K562 (cell line): ENCODE results near the gene MND1. TPM values are rescaled to one million over a fixed set of nuclear protein-coding genes. Genes with fewer than 3 reads are reported as not detected.

ENCODE experiments used
- ATAC-seq: fragments of 200-7000 bp; cut with Tn5 transposase; 3 replicates; pipeline ENCODE4 v1.9.1; 2020; ENCODE audit warnings: moderate library complexity
- BruUV-seq: library from RNA; stranded (reverse); fragments of 400-500 nt; replicated peaks from 2 replicates; lab custom pipeline; 2021; lab: Mats Ljungman, UMichigan
- CTCF ChIA-PET: fragments of 300-600 bp; formaldehyde crosslinking; extraction: SDS; loops from one replicate; lab custom pipeline; 2021; ENCODE audit warnings: low intra/inter-chr PET ratio; lab: Yijun Ruan, JAX
- POLR2A ChIA-PET: fragments of 300-600, 350-650 bp; sonication (Branson Sonifier 250); formaldehyde crosslinking; extraction: SDS; loops from one replicate; lab custom pipeline; 2021; ENCODE audit warnings: antibody characterized with exemption, inconsistent platforms; lab: Yijun Ruan, JAX
- DNase-seq, 4 experiments: peaks; one replicate each; pipeline versions ENCODE4 v3.0.0 to v3.0.0-alpha.2; 2011 to 2018; ENCODE audit warnings: low spot score in 3 of 4, mixed read lengths in 3 of 4; ENCODE audit errors: extremely low read depth in 1 of 4
- FAIRE-seq: peaks from 2 replicates; lab custom pipeline; 2011; peaks lifted over from hg19 to GRCh38; lab: Jason Lieb, UNC
- H2AFZ ChIP-seq: 2 replicates; pipeline ENCODE4 v1.6.0; 2011; ENCODE audit warnings: low read depth, low read length, control low read depth, inconsistent platforms
- H3K27ac ChIP-seq: fragments of 200-600 bp; 3 replicates; pipeline ENCODE4 v1.8.0; 2011; ENCODE audit warnings: low read depth, mild to moderate bottlenecking, control low read depth, inconsistent platforms, low read length, moderate library complexity, mixed read lengths; ENCODE audit errors: extremely low read depth
- H3K27me3 ChIP-seq, 2 experiments: fragments of 300-600 bp in 1 of 2; 2 replicates in 1 of 2; 3 replicates in 1 of 2; pipeline versions ENCODE4 v1.6.0 to v1.8.0; 2011; ENCODE audit warnings: inconsistent platforms in 2 of 2, low read length in 2 of 2, mild to moderate bottlenecking in 1 of 2, mixed read lengths in 1 of 2, moderate library complexity in 1 of 2; ENCODE audit not compliant: control insufficient read depth in 2 of 2, insufficient read depth in 2 of 2
- H3K36me3 ChIP-seq: fragments of 300-600 bp; 3 replicates; pipeline ENCODE4 v1.8.0; 2011; ENCODE audit warnings: mild to moderate bottlenecking, low read length, inconsistent platforms; ENCODE audit not compliant: control insufficient read depth, insufficient read depth
- H3K4me1 ChIP-seq, 2 experiments: fragments of 200-600 bp in 1 of 2; replicated peaks in 1 of 2; 2 replicates in 1 of 2; 3 replicates in 1 of 2; pipeline versions ENCODE4 v1.5.1 to v1.8.0; 2011; ENCODE audit warnings: inconsistent platforms in 2 of 2, low read length in 2 of 2, mild to moderate bottlenecking in 1 of 2, mixed read lengths in 1 of 2, moderate library complexity in 1 of 2; ENCODE audit not compliant: control insufficient read depth in 2 of 2, insufficient read depth in 2 of 2
- H3K4me2 ChIP-seq: 2 replicates; pipeline ENCODE4 v1.6.1; 2011; ENCODE audit warnings: low read length, control low read depth, inconsistent platforms, mixed read lengths; ENCODE audit not compliant: insufficient read depth
- H3K4me3 ChIP-seq: fragments of 200-600 bp; sonication (generic), shearing (Covaris generic); 2 replicates; pipeline ENCODE4 v1.5.1; 2016; ENCODE audit warnings: control low read depth, inconsistent platforms
- H3K79me2 ChIP-seq: fragments of 200-600 bp; 3 replicates; pipeline ENCODE4 v1.8.0; 2011; ENCODE audit warnings: low read length, inconsistent platforms; ENCODE audit not compliant: control insufficient read depth, insufficient read depth
- H3K9ac ChIP-seq, 2 experiments: 2 replicates each; pipeline versions ENCODE4 v1.6.0 to v1.6.1; 2011; ENCODE audit warnings: low read depth in 2 of 2, low read length in 2 of 2, control low read depth in 1 of 2, inconsistent platforms in 1 of 2, mild to moderate bottlenecking in 1 of 2, mixed read lengths in 1 of 2; ENCODE audit not compliant: insufficient read depth in 1 of 2
- H3K9me1 ChIP-seq: one replicate; pipeline ENCODE4 v1.6.0; 2011; ENCODE audit warnings: inconsistent platforms, mild to moderate bottlenecking, low read length, moderate library complexity; ENCODE audit not compliant: control insufficient read depth, insufficient read depth
- H3K9me3 ChIP-seq: replicated peaks from 2 replicates; pipeline ENCODE4 v1.5.1; 2011; ENCODE audit warnings: low read depth, low read length, inconsistent platforms; ENCODE audit not compliant: control insufficient read depth, insufficient read depth
- H4K20me1 ChIP-seq: replicated peaks from 2 replicates; pipeline ENCODE4 v1.6.1; 2011; ENCODE audit warnings: low read length, inconsistent platforms, mixed read lengths; ENCODE audit not compliant: control insufficient read depth, insufficient read depth
- BRCA1 ChIP-seq, 2 experiments: fragments of 450-650 bp in 1 of 2; sonication (generic) in 1 of 2; formaldehyde crosslinking in 1 of 2; IDR thresholded peaks; 2 replicates each; pipeline versions ENCODE4 v1.5.0 to v1.6.1; 2017 to 2020; ENCODE audit warnings: mild to moderate bottlenecking in 1 of 2, missing genetic modification reagents in 1 of 2
- CSDE1 ChIP-seq, 2 experiments: fragments of 450-650 bp; IDR thresholded peaks; 2 replicates each; pipeline ENCODE4 v1.6.1; 2016; ENCODE audit warnings: mild to moderate bottlenecking in 1 of 2
- EP400 ChIP-seq: fragments of 450-650 bp; IDR thresholded peaks from 2 replicates; pipeline ENCODE4 v1.6.1; 2017; ENCODE audit warnings: antibody characterized with exemption, mild to moderate bottlenecking, moderate library complexity
- GTF2E2 ChIP-seq: fragments of 200-800 bp; sonication (Bioruptor generic); IDR thresholded peaks from 2 replicates; pipeline ENCODE4 v1.6.1; 2016; ENCODE audit warnings: missing genetic modification characterization, missing compliant biosample characterization
- MAFK ChIP-seq: IDR thresholded peaks from 2 replicates; pipeline ENCODE4 v1.6.1; 2011; ENCODE audit warnings: low read length, improper control_type of control experiment
- NR4A1 ChIP-seq, 2 experiments: fragments of 250-450 bp in 1 of 2; fragments of 450-650 bp in 1 of 2; sonication (Bioruptor Pico) in 1 of 2; IDR thresholded peaks; 2 replicates each; pipeline versions ENCODE4 v1.4.0 to v1.6.1; 2016 to 2020; ENCODE audit warnings: mild to moderate bottlenecking in 2 of 2, missing compliant biosample characterization in 1 of 2, missing genetic modification characterization in 1 of 2, moderate library complexity in 1 of 2
- PYGO2 ChIP-seq: fragments of 450-650 bp; IDR thresholded peaks from 2 replicates; pipeline ENCODE4 v1.6.1; 2016; ENCODE audit warnings: mild to moderate bottlenecking, missing genetic modification characterization, moderate library complexity, missing compliant biosample characterization
- SIRT6 ChIP-seq: IDR thresholded peaks from one replicate; pipeline ENCODE4 v1.6.1; 2012; ENCODE audit warnings: low read depth, mild to moderate bottlenecking, control low read depth, inconsistent platforms, low read length, moderate library complexity
- SLC30A9 ChIP-seq: fragments of 250-450 bp; sonication (Bioruptor Pico); IDR thresholded peaks from 2 replicates; pipeline ENCODE4 v1.8.0; 2022; ENCODE audit warnings: mild to moderate bottlenecking, moderate library complexity
- SNAPC5 ChIP-seq: fragments of 250-450 bp; sonication (Bioruptor Pico); IDR thresholded peaks from 2 replicates; pipeline ENCODE4 v1.8.0; 2021; ENCODE audit warnings: moderate library complexity, mild to moderate bottlenecking, inconsistent platforms
- SP1 ChIP-seq: sonication (generic); formaldehyde crosslinking; IDR thresholded peaks from 2 replicates; pipeline ENCODE4 v1.8.1; 2022; ENCODE audit warnings: mild to moderate bottlenecking, missing genetic modification reagents
- THRA ChIP-seq: fragments of 450-650 bp; IDR thresholded peaks from 2 replicates; pipeline ENCODE4 v1.6.1; 2017; ENCODE audit warnings: mild to moderate bottlenecking, moderate library complexity
- ZNF23 ChIP-seq: fragments of 250-450 bp; sonication (Bioruptor Pico); IDR thresholded peaks from 2 replicates; pipeline ENCODE4 v1.4.0; 2020; ENCODE audit warnings: mild to moderate bottlenecking
- ZNF280A ChIP-seq: fragments of 450-650 bp; IDR thresholded peaks from 2 replicates; pipeline ENCODE4 v1.6.1; 2018; ENCODE audit warnings: mild to moderate bottlenecking, low read depth; ENCODE audit not compliant: partially characterized antibody
- ZNF311 ChIP-seq: fragments of 250-450 bp; sonication (Bioruptor Pico); IDR thresholded peaks from 2 replicates; pipeline ENCODE4 v1.4.0; 2020; ENCODE audit warnings: mild to moderate bottlenecking, moderate library complexity
- WGBS: fragments of 100-300 bp; shearing (Covaris generic); methylation state at CpG from one replicate; pipeline ENCODE4 v1.1.6; 2016; ENCODE audit warnings: low coverage, mixed read lengths; ENCODE audit not compliant: insufficient coverage; ENCODE audit errors: missing lambda C conversion rate; 5-methylcytosine and 5-hydroxymethylcytosine counted together
- in situ Hi-C: fragments of 300-500 bp; cut with MboI; formaldehyde crosslinking; loops from 4 replicates; pipeline ENCODE4 v1.15.0; 2018; ENCODE audit warnings: inconsistent platforms, mixed read lengths
- intact Hi-C: fragments of 100-400 bp; cut with micrococcal nuclease; formaldehyde crosslinking; loops from 2 replicates; pipeline ENCODE4 v1.14.2; 2022
- polyA plus RNA-seq, 8 experiments: library from polyadenylated mRNA; depleted of rRNA in 4 of 8; stranded (reverse) in 5 of 8; unstranded in 3 of 8; fragments of >200 nt; fragmentation: Nextera tagmentation in 2 of 8; fragmentation: Illumina TruSeq in 1 of 8; extraction: Ambion mirVana in 2 of 8; extraction: Trizol in 1 of 8; gene quantifications; 2 replicates each; pipeline versions ENCODE4 v1.2.1 to v1.2.3, GENCODE V29; 2011 to 2014; ENCODE audit warnings: inconsistent platforms in 1 of 8, missing spikeins in 1 of 8
- total RNA-seq, 7 experiments: library from RNA; depleted of rRNA in 6 of 7; stranded (reverse); fragments of >200 nt in 6 of 7; fragmentation: Illumina TruSeq in 2 of 7; extraction: Trizol in 2 of 7; gene quantifications; 2 replicates each; pipeline versions ENCODE4 v1.2.1 to v1.2.3, GENCODE V29; 2011 to 2021; ENCODE audit warnings: low replicate concordance in 1 of 7
- TF ChIP-seq, protein P1 (sequence below): sonication (generic); formaldehyde crosslinking; IDR thresholded peaks from 2 replicates; pipeline ENCODE4 v1.8.0; 2022; ENCODE audit warnings: mild to moderate bottlenecking, missing genetic modification reagents

MND1 gene
- total and polyA plus RNA-seq, 9 of the 15 experiments (the other 6 are each of a cell fraction or from before 2014, with no cell fraction given) = 35.3 to 94.1 (median 59.9) TPM

GRCh38 chr4:153427363-153428071 is 83.0 kb downstream of the MND1 start:
- FAIRE-seq (no peak), ATAC-seq (no peak)

More at GRCh38 chr4:153427363-153428071, 83.0 kb downstream of the MND1 start:
- no peak overlapping the region for H3K4me3 ChIP-seq
- no peaks in the 10 kb centered on the region for H3K9me3 ChIP-seq
- no peak for DNase-seq
- H3K9me1 ChIP-seq = no peaks in the 10 kb centered on the region
- no TSS peak for BruUV-seq
- H3K4me1 ChIP-seq = no peaks in the 10 kb centered on the region
- no peaks in the 10 kb centered on the region for H3K36me3 ChIP-seq
- H3K27ac ChIP-seq = no peak overlapping the region
- no peak overlapping the region for H3K9ac ChIP-seq
- H2AFZ ChIP-seq = no peak overlapping the region
- no peaks in the 10 kb centered on the region for H3K79me2 ChIP-seq
- no peaks in the 10 kb centered on the region for H4K20me1 ChIP-seq
- H3K27me3 ChIP-seq = no peaks in the 10 kb centered on the region
- in situ Hi-C loops (no loop called here), intact Hi-C loops (no loop called here)
- 75% methylated on average over 4 of the region's 4 CpGs for WGBS
- POLR2A ChIA-PET = interaction anchor here (0.6 to 1.5 kb wide), 2 partner anchors 10 to 123 kb away, joined by 3 to 5 read pairs; no protein-coding TSS in a partner anchor
- H3K4me2 ChIP-seq = no peak overlapping the region
- CTCF ChIA-PET = no interaction called here
- no peak for TF ChIP-seq ZNF280A
- TF ChIP-seq, protein P1, sequence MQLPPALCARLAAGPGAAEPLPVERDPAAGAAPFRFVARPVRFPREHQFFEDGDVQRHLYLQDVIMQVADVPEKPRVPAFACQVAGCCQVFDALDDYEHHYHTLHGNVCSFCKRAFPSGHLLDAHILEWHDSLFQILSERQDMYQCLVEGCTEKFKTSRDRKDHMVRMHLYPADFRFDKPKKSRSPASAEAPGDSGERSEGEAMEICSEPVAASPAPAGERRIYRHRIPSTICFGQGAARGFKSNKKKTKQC = no peak
- no peak for TF ChIP-seq CSDE1 (IDR thresholded peaks at IDR 0.05)
- TF ChIP-seq THRA = no peak
- no peak for TF ChIP-seq BRCA1 (IDR thresholded peaks at IDR 0.05)
- no peak for TF ChIP-seq BRCA1 (CRISPR knock-in tag; IDR thresholded peaks at IDR 0.05)
- no peak for TF ChIP-seq EP400
- TF ChIP-seq SIRT6 = no peak
- TF ChIP-seq SNAPC5 (CRISPR knock-in tag) = no peak
- no peak for TF ChIP-seq MAFK
- no peak for TF ChIP-seq NR4A1 (CRISPR knock-in tag; IDR thresholded peaks at IDR 0.05)
- TF ChIP-seq NR4A1 (tag; IDR thresholded peaks at IDR 0.05) = no peak
- no peak for TF ChIP-seq SP1 (CRISPR knock-in tag)
- no peak for TF ChIP-seq GTF2E2
- TF ChIP-seq PYGO2 (tag) = no peak
- TF ChIP-seq SLC30A9 (CRISPR knock-in tag) = no peak
- TF ChIP-seq ZNF311 (CRISPR knock-in tag) = no peak
- TF ChIP-seq ZNF23 = no peak
- TF ChIP-seq, all 486 proteins: peak for 0
